Measurements from ENCODE around the gene IP6K3.

Gene IP6K3

DNA sequence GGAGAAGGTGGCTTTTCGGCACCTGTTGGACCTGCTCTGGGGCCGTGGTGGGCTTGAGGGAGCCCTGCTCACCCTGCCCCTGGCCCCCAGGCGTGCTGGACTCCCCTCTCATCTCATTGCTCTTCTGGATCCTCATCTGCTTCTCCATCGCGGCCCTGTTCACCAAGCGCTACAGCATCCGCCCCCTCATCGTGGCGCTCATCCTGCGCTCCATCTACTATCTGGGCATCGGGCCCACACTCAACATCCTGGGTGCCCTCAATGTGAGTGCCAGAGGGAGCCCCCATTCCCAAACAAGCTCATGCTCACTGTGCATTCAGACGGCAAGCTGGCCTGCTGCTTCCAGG is 57.6 kb downstream of the IP6K3 start:
- no peak for DNase-seq (ENCODE audit: low spot score)

DNA sequence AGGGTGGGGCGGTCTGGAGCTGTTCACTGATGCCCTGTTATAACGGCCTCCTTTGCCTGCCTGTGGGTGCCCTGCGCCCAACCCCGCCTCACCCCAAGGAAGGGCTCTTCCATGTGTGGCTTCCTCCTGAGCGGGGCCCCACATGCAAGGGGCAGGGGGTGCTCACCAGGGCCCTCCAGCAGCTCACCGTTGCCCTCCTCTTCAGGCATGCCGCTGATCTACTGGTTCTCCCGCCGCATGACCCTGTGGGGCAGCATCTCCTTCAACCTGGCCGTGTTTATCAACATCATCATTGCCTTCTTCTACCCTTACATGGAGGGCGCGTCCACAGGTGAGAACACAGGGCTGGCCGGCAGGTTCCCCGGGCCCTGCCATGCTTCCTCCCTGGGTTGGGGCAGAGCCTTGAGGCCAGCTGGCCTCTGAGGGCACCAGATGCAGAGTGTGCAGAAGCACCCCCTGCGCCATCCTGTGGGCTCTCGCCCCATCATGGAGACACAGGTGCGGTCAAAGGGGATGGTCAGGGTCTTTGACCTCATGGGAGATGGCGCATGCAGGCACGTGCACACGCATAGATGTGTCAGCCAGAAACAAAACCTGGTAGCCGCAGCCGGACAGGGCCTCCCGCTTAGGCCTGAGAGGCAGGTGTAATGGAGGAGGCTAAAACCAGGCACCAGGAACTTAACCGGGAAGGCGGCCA is 58.1 kb downstream of the IP6K3 start:
- no peak for DNase-seq (ENCODE audit: low spot score)

DNA sequence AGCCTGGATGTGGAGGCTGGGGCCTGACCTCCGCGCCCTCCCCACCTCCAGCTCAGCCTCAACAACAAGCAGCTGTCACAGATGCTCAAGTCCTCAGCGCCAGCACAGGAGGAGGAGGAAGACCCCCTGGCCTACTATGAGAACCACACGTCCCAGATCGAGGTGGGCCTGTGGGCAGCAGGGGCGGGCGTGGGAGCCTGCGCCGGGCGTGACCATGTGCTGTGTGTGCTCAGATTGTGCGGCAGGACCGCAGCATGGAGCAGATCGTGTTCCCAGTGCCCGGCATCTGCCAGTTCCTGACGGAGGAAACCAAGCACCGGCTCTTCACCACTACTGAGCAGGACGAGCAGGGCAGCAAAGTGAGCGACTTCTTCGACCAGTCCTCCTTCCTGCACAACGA is 58.7 kb downstream of the IP6K3 start:
- DNase-seq (ENCODE audit: low spot score) = no peak

DNA sequence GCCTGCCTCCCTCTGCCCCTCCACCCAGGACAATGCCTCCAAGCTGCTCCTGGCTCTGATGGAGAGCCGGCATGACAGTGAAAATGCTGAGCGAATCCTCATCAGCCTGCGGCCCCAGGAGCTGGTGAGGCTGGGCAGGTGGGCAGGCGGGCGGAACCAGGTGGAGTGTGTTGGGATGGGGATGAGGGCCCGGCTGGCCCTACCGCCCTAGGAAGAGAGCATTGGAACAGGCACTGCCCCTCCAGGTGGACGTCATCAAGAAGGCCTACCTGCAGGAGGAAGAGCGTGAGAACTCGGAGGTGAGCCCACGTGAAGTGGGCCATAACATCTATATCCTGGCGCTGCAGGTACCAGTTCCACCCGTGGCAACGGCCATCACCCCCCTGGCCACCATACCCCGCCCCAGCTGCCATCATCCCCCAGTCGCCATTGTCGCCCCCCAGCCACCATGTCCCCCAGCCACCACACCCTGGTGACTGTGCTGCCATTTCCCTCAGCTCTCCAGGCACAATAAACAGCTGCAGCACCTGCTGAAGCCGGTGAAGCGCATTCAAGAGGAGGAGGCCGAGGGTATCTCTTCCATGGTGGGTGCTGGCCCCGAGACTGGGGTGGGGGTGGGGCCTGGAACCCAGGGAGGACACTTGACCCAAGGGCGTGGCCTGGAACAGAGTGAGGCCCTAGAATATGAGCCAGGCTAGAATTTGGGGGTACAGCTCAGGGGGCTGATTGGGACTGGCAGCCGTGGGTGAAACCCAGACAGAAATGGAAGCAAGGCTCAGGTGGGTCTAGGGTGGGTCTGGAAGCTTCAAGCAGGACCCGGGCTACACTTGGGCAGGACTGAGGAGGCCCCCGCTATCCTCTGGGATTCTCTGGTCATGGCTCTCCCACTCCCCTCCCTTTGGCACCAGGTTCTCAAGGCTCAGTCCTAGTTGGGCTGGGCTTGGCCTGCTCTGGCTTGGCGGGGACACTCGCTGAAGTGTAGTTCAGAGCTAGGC is 59.4 kb downstream of the IP6K3 start:
- no peak for DNase-seq (ENCODE audit: low spot score)

DNA sequence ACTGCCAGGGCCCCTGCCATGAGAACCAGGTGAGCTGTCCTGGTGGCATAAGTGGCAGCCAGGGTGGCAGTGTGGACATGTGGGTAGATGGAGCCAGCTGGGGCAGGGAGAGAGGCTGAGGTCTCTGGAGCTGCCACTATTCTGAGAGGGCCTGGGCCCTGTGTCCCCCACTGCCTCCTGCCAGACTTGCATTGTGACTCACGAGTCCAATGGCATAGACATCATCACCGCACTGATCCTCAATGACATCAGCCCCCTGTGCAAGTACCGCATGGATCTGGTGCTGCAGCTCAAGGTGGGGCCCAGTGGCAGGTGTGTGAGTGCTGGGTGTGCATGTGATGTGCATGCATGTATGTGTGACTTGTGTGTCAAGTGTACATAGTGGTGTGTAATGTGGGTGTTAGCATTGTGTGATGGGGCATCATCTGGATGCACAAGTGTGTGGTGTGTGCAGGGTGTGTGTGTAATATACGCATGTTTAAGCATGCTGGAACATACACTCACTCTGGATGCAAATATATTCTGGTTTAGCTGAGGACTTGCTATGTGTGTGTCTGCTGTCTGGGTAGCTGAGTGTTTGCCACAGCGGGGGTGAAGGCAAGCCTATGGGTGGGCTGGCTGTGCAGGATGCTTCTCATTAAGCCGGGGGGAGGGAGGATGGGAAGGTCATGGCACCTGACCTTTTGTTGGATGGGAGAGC is 60.3 kb downstream of the IP6K3 start:
- DNase-seq (ENCODE audit: low spot score) = no peak

DNA sequence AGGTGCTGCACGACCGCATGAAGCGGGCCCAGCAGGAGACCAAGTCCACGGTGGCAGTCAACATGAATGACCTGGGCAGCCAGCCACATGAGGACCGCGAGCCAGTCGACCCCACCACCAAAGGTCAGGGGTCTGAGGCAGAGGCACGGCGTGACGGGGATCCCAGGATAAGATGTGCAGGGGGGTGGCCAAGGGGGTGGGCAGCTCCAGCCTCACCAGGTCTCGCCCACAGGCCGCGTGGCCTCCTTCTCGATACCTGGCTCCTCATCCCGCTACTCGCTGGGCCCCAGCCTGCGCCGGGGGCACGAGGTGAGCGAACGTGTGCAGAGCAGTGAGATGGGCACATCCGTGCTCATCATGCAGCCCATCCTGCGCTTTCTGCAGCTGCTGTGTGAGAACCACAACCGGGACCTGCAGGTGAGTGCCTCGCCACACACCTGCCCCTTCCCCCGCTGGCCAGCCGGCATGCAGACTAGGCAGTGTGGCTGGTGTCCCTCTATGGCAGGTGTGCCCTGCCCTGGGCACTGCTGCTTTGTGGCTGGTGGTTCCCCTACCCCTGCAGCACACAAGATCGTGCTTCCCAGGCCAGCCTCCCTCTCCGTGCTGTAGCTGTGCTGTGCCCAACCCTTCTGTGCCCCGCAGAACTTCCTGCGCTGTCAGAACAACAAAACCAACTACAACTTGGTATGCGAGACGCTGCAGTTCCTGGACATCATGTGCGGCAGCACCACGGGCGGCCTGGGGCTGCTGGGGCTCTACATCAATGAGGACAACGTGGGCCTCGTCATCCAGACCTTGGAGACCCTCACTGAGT is 61.1 kb downstream of the IP6K3 start:
- DNase-seq (ENCODE audit: low spot score) = no peak

DNA sequence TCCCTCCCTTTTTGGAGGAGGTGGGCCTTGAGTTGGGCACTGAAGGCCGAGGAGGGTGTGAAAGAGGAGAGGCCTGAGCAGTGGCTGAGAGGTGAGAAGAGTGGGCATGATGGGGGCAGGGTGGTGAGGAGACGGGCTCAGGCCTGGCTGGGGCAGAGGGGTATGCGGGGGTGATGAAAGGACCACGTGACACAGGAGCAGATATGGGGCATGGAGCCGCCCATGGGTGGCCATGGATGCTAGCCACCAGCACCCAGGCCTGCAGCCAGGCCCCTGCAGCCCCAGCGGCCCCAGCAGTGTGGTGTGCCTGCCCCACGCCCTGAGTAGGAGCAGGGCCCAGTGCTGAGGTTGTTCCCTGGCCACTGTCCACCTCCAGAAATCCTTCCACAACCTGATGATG is 61.7 kb downstream of the IP6K3 start:
- DNase-seq (ENCODE audit: low spot score) = no peak

DNA sequence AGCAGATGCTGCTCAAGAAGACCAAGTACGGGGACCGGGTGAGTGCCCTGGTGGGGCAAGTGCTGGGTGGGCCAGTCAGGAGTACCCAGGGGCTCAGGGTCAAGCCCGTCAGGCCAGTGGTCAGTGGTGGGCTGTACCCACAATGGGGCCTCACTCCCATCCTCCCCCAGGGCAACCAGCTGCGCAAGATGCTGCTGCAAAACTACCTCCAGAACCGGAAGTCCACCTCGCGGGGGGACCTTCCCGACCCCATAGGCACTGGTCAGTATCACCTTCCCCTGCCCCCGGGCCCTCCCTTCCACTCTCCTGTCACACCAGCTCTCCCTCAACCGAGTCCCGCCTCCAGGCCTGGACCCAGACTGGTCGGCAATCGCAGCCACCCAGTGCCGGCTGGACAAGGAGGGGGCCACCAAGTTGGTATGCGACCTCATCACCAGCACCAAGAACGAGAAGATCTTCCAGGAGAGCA is 62.2 kb downstream of the IP6K3 start:
- no peak for DNase-seq (ENCODE audit: low spot score)

DNA sequence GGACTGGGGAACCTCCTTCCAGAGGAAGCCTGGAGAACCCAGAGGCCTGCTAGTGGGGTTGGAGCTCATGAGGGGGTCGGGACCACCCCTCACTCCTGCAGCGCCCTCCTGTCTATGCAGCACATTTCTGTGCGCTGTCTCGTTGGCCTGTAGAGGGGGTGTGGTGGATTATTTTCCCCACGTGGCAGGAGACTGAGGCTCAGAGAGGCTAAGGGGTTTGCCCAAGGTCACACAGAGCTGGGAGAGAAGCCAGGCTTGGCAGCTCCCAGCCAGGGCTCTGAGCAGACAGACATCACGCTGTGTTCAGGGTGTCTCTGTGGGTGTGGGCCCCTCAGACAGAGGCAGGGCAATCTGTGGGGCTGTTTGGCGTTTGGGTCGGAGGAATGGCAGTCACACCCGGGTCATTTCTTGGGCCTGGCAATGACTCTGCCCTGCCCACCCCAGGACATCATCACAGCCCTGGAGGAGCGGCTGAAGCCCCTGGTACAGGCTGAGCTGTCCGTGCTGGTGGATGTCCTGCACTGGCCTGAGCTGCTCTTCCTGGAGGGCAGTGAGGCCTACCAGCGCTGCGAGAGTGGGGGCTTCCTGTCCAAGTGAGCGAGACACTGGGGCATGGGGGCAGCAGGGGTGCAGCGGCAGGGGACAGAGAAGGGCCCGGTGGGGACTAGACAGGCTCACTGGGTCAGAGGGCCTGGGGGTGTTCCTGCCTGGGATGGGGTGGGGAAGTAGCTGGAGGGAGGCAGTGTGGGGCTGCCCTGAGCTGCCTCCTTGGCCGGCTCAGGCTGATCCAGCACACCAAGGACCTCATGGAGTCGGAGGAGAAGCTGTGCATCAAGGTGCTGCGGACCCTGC is 62.9 kb downstream of the IP6K3 start:
- no peak for DNase-seq (ENCODE audit: low spot score)

DNA sequence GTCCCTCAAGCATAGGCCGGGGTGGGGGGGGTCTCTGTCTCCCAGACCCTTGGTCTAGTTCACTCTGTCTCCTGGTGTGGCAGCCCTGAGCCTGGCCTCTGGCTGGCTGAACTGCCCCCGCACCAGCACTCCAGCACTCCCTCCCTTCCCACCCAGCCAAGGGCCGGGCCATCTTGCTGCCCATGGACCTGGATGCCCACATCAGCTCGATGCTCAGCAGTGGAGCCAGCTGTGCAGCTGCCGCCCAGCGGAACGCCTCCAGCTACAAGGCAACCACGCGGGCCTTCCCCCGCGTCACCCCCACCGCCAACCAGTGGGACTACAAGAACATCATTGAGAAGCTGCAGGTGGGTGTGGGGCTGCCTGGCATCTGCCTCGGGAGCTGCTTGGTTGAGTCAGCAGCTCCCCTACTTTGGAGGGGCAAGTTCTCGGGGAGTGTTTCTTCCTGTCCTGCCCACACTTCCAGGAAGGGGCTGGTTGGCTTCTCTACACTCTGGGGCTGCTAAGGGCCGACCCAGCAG is 63.6 kb downstream of the IP6K3 start:
- peak; percentile 22 for DNase-seq (ENCODE audit: low spot score)

DNA sequence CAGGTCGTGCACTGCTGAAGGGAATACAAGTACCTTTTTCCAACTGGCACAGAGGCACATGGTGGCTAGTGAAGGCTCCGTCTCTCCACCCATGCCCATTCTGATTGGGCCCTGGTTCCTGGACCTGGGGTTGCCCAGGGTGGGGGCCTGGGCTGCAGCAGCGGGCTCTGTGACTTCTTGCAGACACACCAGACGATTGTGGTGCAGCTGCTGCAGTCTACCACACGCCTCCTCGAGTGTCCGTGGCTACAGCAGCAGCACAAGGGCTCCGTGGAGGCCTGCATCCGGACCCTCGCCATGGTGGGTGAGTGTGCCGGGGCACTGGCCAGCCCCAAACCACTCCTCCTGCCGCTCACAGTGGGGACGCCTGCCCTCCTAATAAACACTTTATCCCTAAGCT is 64.4 kb downstream of the IP6K3 start:
- DNase-seq (ENCODE audit: low spot score) = no peak

DNA sequence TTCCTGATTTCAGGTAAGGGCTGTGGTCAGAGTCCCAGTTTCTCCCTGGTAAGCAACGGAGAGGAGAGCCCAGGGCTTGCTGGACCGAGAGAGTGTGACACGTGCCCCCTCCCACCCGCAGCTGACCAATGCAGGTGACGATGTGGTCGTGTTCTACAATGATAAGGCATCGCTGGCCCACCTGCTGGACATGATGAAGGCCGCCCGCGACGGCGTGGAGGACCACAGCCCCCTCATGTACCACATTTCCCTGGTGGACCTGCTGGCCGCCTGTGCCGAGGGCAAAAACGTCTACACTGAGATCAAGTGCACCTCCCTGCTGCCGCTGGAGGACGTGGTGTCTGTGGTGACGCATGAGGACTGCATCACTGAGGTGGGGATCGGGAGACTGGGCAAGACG is 66.9 kb downstream of the IP6K3 start:
- no peak for DNase-seq (ENCODE audit: low spot score)

DNA sequence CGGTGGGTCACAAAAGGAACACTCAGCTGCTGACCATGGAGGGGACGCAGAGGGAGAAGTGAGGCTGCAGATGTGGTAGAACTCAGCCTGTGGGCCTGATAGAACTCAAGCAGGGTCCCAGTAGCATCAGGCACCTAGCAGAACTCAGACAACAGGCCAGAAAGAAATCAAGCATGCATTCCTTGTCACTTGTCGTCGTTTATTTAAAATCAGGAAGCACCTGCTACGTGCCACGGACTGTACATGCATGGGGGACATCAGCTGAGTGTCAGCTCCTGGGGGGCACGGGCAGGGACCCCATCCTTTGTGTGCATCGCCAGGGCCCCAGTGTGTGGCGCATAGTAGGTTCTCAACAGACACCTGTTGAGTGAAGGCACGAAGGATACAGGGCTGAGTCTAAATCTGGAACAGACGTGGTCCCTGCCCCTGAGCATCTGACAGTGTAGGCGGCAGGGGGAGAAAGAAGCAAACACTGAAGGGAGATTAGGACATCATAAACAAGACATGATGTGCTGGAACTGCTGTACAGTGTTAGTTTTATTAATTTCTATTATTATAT is 67.7 kb downstream of the IP6K3 start:
- no peak for DNase-seq (ENCODE audit: low spot score)

DNA sequence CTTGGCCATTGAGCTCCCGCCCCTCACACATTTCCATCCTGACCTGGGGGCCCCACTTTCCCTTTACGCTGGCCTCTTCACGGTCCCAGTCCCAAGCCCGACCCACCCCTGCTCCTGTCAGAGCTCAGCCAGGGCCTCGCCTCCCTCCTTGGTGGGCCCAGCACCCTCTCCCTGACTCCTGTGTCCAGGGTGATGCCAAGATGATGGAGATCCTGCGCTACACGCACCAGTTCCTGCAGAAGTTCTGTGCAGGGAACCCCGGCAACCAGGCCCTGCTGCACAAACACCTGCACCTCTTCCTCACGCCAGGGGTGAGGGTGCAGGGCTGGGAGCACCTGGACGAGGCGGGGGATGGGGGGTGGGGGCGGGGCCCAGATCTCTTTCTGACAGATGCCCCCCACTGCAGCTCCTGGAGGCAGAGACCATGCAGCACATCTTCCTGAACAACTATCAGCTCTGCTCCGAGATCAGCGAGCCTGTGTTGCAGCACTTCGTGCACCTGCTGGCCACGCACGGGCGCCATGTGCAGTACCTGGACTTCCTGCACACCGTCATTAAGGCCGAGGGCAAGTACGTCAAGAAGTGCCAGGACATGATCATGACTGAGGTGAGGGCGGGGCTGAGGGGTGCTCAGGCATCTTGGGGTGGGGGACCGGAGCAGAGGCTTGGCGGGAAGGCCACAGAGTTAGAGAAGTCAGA is 68.3 kb downstream of the IP6K3 start:
- DNase-seq (ENCODE audit: low spot score) = no peak

DNA sequence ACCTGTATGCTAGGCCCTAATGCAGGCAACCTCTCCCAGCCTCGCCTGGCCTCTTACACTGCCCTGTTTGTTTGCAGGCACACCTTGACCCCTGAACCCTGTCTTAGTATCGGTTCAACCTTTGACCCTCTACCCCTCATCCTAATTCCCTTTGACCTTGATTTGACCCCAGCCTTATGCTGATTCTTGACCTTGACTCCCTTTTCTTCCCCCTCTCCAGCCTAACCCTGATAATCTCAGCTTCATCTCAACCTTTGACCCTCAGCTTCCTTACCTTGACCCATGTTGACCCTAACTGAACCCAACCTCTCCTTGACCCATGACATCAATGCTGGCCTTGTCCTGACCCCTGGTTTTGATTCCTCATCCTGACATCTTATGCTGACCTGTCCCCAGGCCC is 69.0 kb downstream of the IP6K3 start:
- no peak for DNase-seq (ENCODE audit: low spot score)

DNA sequence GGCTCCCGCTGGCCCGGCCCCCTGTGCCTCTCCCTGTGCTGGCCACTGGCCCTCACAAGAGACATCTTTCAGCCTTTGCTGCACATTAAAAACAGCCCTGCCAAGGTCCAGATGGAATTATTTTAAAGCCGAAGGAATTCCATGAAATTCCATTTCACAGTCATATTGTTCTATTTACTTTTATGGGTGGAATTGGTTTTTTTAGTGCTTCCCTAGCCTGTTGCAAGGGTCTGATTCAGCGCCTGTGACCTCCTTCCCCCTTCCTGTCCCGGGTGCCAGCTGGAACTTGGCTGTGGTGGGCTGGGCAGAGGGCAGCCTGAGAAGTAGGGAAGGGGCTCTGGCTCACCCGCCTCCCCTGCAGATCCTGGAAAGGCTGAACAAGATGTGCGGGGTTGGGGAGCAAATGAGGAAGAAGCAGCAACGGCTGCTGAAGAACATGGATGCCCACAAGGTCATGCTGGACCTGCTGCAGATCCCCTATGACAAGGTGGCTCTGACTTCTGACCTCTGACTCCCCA is 69.5 kb downstream of the IP6K3 start:
- no peak for DNase-seq (ENCODE audit: low spot score)

DNA sequence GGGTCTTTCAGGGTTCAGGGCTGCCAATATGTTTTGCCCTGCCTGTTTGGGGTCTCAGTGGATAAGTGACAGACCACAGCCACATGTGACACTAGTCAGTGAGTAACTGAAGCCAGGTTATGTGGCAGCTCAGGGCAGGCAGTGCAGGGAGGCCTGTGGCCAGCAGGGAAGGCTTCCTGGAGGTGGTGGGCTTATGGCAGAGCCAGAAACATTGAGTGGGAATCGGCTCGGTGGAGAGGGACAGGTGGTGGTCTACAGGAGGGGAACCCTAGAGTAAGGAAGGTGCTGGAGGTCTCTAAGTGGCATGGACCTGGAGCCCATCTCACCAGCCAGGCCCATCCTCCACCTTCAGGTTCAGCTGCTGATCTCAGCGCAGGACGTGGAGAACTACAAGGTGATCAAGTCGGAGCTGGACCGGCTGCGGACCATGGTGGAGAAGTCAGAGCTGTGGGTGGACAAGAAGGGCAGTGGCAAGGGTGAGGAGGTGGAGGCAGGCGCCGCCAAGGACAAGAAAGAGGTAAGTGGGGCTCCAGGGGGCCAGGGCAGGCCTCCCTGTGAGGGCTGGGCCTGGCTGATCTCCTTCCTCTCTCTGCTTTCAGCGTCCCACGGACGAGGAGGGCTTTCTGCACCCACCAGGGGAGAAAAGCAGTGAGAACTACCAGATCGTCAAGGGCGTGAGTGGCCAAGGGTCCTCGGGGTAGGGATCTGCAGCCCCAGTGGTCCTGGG is 70.1 kb downstream of the IP6K3 start:
- no peak for DNase-seq (ENCODE audit: low spot score)

DNA sequence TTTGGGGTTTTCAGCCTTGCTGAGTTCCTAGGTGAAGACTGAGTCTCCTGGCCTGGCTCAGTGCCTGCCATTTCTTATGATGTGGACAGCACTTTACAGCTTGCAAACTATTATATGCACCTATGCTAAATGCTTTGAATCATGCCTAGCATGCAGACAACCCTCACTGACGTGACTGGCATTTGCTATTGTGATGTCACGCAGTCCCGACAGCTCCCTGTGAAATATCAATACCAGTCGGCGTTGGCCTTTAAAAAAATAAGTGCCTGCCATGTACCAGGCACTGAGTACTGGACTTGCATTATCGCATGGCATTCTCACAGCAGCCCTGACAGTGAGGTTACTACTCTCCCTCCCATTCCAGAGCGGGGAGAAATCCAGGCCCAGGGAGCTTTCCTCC is 70.7 kb downstream of the IP6K3 start:
- no peak for DNase-seq (ENCODE audit: low spot score)

DNA sequence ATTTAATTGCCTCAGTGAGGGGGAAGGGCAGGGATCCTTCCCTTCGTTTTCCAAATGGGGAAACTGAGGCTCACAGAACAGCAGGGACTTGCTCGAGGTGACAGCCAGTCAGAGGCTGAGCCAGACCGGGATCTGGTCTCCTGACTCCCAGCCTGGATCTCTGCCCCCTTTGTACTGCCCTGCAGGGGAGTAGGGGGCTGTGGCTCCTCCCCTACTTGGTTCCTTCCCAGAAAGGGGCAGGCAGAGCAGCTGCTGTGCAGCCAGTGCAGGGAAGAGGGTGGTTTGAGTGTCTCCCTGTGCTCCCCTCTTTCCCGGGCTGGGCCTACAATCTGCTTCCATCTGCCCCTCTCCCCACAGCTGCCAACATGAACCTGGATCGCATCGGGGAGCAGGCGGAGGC is 72.9 kb downstream of the IP6K3 start:
- no peak for DNase-seq (ENCODE audit: low spot score)

Measured in CD4-positive, alpha-beta T cell treated with Interleukin-6 at 100 ng/mL for 8 hours (primary cell).